ENCODE data around the gene ELOVL7.

- no peak for TF ChIP-seq HDAC2 (IDR thresholded peaks at IDR 0.05; ENCODE audit: borderline replicate concordance in 1 of 2, low read depth in 2 of 2, low read length in 2 of 2)
- TF ChIP-seq POLR2A (IDR thresholded peaks at IDR 0.05; ENCODE audit: control extremely low read depth in 1 of 2, low read depth in 2 of 2, low read length in 2 of 2) = no peak
- TF ChIP-seq BCL11A (IDR thresholded peaks at IDR 0.05; ENCODE audit: low read depth in 2 of 2, low read length in 2 of 2) = no peak
- TF ChIP-seq, protein P1, sequence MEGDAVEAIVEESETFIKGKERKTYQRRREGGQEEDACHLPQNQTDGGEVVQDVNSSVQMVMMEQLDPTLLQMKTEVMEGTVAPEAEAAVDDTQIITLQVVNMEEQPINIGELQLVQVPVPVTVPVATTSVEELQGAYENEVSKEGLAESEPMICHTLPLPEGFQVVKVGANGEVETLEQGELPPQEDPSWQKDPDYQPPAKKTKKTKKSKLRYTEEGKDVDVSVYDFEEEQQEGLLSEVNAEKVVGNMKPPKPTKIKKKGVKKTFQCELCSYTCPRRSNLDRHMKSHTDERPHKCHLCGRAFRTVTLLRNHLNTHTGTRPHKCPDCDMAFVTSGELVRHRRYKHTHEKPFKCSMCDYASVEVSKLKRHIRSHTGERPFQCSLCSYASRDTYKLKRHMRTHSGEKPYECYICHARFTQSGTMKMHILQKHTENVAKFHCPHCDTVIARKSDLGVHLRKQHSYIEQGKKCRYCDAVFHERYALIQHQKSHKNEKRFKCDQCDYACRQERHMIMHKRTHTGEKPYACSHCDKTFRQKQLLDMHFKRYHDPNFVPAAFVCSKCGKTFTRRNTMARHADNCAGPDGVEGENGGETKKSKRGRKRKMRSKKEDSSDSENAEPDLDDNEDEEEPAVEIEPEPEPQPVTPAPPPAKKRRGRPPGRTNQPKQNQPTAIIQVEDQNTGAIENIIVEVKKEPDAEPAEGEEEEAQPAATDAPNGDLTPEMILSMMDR (IDR thresholded peaks at IDR 0.05; ENCODE audit: control extremely low read depth in 1 of 3, insufficient read depth in 1 of 3, low read depth in 1 of 3, low read length in 3 of 3) = no peak
- TF ChIP-seq, protein P2, sequence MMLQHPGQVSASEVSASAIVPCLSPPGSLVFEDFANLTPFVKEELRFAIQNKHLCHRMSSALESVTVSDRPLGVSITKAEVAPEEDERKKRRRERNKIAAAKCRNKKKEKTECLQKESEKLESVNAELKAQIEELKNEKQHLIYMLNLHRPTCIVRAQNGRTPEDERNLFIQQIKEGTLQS (IDR thresholded peaks at IDR 0.05; ENCODE audit: insufficient read depth, low read depth, low read length) = no peak
- no peak for TF ChIP-seq CBX8 (IDR thresholded peaks at IDR 0.05; ENCODE audit: borderline replicate concordance, low read depth, low read length)
- TF ChIP-seq CHD1 (IDR thresholded peaks at IDR 0.05; ENCODE audit: low read depth, low read length) = no peak
These were observed 17.4 kb downstream of the ELOVL7 start for GRCh38 chr5:60826653-60827052.
